Mammary epithelial cell (primary cell): Measurements from ENCODE around the gene LILRA6.

Source experiments
- CTCF ChIP-seq, 2 donors: IDR thresholded peaks in 1 of 2; conservative IDR thresholded peaks in 1 of 2; 2 replicates each; pipeline ENCODE4 v1.5.1; 2011 to 2012; ENCODE audit warnings: inconsistent platforms in 2 of 2, low read length in 2 of 2, mild to moderate bottlenecking in 2 of 2, control low read depth in 1 of 2, low read depth in 1 of 2; ENCODE audit not compliant: insufficient read depth in 1 of 2; ENCODE audit errors: extremely low read depth in 1 of 2
- EZH2 ChIP-seq: IDR thresholded peaks from 2 replicates; pipeline ENCODE4 v1.6.1; 2012; ENCODE audit warnings: low read length, inconsistent platforms, borderline replicate concordance

GRCh38 chr19:54206831-54207177 is 35.8 kb downstream of the LILRA6 start:
- TF ChIP-seq EZH2 (no peak), CTCF (conservative IDR thresholded peaks at IDR 0.05 in 1 of 2, IDR thresholded peaks at IDR 0.05 in 1 of 2; ENCODE audit: extremely low read depth in 1 of 2, insufficient read depth in 1 of 2, low read depth in 1 of 2, low read length in 2 of 2) (no peak)
